Ishikawa (cell line): ENCODE results near the gene CER1.

Experiments
- CEBPB ChIP-seq: IDR thresholded peaks from 2 replicates; pipeline ENCODE4 v1.6.1; 2012
- CREB1 ChIP-seq: IDR thresholded peaks from 2 replicates; pipeline ENCODE4 v1.6.1; 2012; ENCODE audit warnings: low read depth
- EGR1 ChIP-seq: IDR thresholded peaks from 2 replicates; pipeline ENCODE4 v1.6.1; 2012
- EP300 ChIP-seq: IDR thresholded peaks from 2 replicates; pipeline ENCODE4 v1.6.1; 2012; ENCODE audit warnings: borderline replicate concordance
- FOXM1 ChIP-seq: IDR thresholded peaks from 2 replicates; pipeline ENCODE4 v1.6.1; 2012; ENCODE audit warnings: low read depth, borderline replicate concordance
- NFIC ChIP-seq: IDR thresholded peaks from 2 replicates; pipeline ENCODE4 v1.6.1; 2012
- RAD21 ChIP-seq: IDR thresholded peaks from 2 replicates; pipeline ENCODE4 v1.6.1; 2012; ENCODE audit warnings: low read depth
- TAF1 ChIP-seq: IDR thresholded peaks from 2 replicates; pipeline ENCODE4 v1.6.1; 2012; ENCODE audit warnings: low read depth, mild to moderate bottlenecking
- TCF12 ChIP-seq: IDR thresholded peaks from 2 replicates; pipeline ENCODE4 v1.6.1; 2012; ENCODE audit warnings: low read depth
- YY1 ChIP-seq: IDR thresholded peaks from 2 replicates; pipeline ENCODE4 v1.6.1; 2012; ENCODE audit warnings: low read depth
- ZBTB7A ChIP-seq: IDR thresholded peaks from 2 replicates; pipeline ENCODE4 v1.6.1; 2012; ENCODE audit warnings: low read depth
- TF ChIP-seq, protein P1 (sequence below): IDR thresholded peaks from 2 replicates; pipeline ENCODE4 v1.6.1; 2012; ENCODE audit warnings: low read depth, mild to moderate bottlenecking

DNA sequence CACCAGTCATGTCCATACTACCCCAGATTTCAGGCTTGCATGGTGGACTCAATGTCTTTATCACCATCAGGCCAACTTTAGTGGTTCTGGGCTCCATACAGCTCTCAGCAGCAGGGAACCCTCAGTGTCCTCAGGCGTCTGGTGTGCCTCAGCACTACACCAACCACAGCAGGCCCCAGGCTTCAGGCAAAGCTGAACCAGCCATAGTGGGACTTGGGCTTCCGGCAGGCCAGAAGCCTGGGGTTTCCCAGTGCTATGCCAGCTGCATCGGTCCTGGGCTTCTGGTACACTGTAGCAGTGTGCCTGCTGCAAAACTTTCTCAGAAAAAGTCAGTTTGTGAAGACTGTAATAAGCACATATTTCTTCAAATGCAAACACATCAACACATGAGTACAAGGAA lies 18.3 kb downstream of the CER1 start:
- TF ChIP-seq RAD21 (no peak), EP300 (no peak), FOXM1 (no peak), EGR1 (no peak), TCF12 (no peak), NFIC (no peak), CEBPB (no peak), TAF1 (no peak), ZBTB7A (no peak), CREB1 (no peak), YY1 (no peak)
- TF ChIP-seq, protein P1, sequence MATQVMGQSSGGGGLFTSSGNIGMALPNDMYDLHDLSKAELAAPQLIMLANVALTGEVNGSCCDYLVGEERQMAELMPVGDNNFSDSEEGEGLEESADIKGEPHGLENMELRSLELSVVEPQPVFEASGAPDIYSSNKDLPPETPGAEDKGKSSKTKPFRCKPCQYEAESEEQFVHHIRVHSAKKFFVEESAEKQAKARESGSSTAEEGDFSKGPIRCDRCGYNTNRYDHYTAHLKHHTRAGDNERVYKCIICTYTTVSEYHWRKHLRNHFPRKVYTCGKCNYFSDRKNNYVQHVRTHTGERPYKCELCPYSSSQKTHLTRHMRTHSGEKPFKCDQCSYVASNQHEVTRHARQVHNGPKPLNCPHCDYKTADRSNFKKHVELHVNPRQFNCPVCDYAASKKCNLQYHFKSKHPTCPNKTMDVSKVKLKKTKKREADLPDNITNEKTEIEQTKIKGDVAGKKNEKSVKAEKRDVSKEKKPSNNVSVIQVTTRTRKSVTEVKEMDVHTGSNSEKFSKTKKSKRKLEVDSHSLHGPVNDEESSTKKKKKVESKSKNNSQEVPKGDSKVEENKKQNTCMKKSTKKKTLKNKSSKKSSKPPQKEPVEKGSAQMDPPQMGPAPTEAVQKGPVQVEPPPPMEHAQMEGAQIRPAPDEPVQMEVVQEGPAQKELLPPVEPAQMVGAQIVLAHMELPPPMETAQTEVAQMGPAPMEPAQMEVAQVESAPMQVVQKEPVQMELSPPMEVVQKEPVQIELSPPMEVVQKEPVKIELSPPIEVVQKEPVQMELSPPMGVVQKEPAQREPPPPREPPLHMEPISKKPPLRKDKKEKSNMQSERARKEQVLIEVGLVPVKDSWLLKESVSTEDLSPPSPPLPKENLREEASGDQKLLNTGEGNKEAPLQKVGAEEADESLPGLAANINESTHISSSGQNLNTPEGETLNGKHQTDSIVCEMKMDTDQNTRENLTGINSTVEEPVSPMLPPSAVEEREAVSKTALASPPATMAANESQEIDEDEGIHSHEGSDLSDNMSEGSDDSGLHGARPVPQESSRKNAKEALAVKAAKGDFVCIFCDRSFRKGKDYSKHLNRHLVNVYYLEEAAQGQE: no peak
